ENCODE measurements around the gene METTL8.

METTL8 gene

GRCh38 chr2:171309455-171310286 lies 124.1 kb downstream of the METTL8 start:
- no peak for DNase-seq

- DNase-seq = no peak
Measured at GRCh38 chr2:171308280-171309054, 125.3 kb downstream of the METTL8 start.

GRCh38 chr2:171307560-171307959 lies 126.2 kb downstream of the METTL8 start:
- no peak for DNase-seq

- DNase-seq = no peak
Measured at GRCh38 chr2:171297956-171298355, 135.8 kb downstream of the METTL8 start.

DNA sequence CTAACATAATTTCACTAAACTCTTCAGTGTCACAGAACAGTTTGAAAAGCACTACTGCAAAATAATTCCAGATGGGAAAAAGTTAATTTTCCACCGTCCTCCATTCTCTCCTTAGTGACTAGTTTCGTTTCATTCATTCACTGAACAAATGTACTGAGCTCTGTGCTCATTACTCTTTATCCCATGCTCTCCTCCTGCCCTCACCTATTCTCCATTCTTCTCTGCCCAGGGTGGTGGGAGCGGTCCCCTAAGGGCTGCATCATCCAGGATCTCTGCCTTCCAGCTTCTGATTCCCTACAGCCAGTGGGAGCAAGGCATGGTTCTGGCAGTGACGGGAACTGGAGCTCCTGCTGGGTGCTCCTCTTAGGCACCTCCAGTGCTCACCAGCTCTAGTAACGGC lies 139.2 kb downstream of the METTL8 start:
- DNase-seq = no peak

GRCh38 chr2:171293661-171294060 lies 140.1 kb downstream of the METTL8 start:
- DNase-seq = no peak

DNA sequence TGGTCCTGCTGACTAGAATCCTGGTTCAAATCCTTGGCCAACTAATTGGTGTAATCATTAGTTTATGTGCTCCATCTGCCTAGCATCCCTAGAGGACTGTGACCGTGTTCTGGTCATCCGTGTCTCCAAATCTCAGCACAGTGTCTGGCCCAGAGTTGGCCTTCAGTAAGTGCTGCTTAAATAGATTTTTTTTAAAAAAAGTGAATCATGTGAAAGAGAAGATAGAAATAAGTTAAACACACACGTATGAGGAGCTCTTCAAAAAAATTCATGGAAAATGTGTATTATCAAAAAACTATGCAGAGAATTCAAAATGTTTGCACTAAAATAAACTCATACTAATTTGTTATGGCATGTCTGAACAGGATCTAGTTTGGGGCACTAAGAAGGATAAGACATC lies 143.8 kb downstream of the METTL8 start:
- DNase-seq = no peak

- DNase-seq = no peak
Measured at GRCh38 chr2:171289316-171289715, 144.5 kb downstream of the METTL8 start.

GRCh38 chr2:171287611-171288010 lies 146.2 kb downstream of the METTL8 start:
- no peak for DNase-seq

DNA sequence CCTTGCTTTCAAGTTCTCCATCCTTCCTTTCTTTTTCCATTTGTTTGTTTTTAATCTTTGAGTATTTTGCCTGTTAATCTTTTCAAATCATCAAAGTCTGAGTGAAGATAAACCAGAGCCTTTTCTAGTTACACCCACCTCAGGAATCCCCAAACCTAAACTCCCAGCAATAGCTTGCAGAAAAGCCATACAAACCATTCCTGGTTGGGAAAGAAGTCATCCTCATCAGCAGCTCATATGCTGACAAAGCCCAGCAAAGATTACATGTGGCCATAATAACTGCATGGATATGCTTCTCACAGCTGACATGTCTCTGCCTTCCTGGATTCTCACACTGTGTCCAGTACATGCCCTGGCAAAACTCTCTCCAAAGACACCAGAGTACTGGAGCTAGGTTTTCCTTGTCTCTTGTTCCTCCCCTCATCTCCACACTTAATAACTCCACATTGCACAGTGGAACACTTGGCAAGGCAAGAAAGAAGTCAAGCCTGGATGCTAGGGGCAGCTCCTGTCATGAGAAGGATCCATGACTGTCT lies 146.7 kb downstream of the METTL8 start:
- no peak for DNase-seq

GRCh38 chr2:171281110-171281509 lies 152.7 kb downstream of the METTL8 start:
- no peak for DNase-seq

GRCh38 chr2:171279983-171280790 lies 153.6 kb downstream of the METTL8 start:
- no peak for DNase-seq

DNA sequence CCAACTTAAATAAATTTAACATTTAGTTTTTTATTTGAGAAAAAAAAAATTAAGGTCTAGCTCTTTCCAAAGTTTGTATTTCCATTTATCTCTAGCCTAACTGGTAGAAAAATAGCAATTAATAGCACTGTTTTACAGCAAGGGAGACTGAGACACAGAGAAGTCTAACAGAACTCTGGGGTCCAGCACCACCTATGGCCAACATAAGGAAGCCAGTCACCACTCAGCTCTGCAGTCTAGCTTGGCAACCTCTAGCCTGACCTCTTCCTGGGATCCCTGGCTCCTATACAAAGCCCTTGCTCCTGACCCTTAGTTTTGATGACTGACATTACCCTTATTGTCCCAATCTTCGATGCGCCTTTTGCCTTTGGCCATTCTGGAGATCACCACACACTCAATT lies 159.0 kb downstream of the METTL8 start:
- DNase-seq = no peak

GRCh38 chr2:171271971-171272436 lies 161.8 kb downstream of the METTL8 start:
- DNase-seq = no peak

- no peak for DNase-seq
Measured at GRCh38 chr2:171271386-171271785, 162.4 kb downstream of the METTL8 start.

GRCh38 chr2:171267855-171268629 lies 165.7 kb downstream of the METTL8 start:
- DNase-seq = no peak
